HPDE6-E6E7 (cell line): ENCODE measurements around the gene PRF1.

Experiments used
- DNase-seq: peaks from one replicate; pipeline ENCODE4 v3.0.0; 2011; ENCODE audit warnings: missing footprints; ENCODE audit errors: extremely low spot score

The PRF1 gene

GRCh38 chr10:70561070-70561469 is 41.5 kb downstream of the PRF1 start:
- no peak for DNase-seq

GRCh38 chr10:70560511-70560941 is 42.0 kb downstream of the PRF1 start:
- no peak for DNase-seq

GRCh38 chr10:70559861-70560260 is 42.7 kb downstream of the PRF1 start:
- no peak for DNase-seq

- peak; percentile 54 for DNase-seq
Observed at GRCh38 chr10:70558871-70559810, 43.4 kb downstream of the PRF1 start.

GRCh38 chr10:70558295-70558694 is 44.2 kb downstream of the PRF1 start:
- DNase-seq: no peak

- DNase-seq: no peak
Observed at GRCh38 chr10:70557876-70558275, 44.7 kb downstream of the PRF1 start.

- no peak for DNase-seq
Observed at GRCh38 chr10:70557086-70557845, 45.3 kb downstream of the PRF1 start.

- no peak for DNase-seq
Observed at GRCh38 chr10:70555371-70555770, 47.2 kb downstream of the PRF1 start.

- no peak for DNase-seq
Observed at GRCh38 chr10:70552586-70552985, 50.0 kb downstream of the PRF1 start.

GRCh38 chr10:70551971-70552422 is 50.5 kb downstream of the PRF1 start:
- DNase-seq: no peak

GRCh38 chr10:70551466-70551865 is 51.1 kb downstream of the PRF1 start:
- no peak for DNase-seq

- no peak for DNase-seq
Observed at GRCh38 chr10:70550459-70550858, 52.1 kb downstream of the PRF1 start.

GRCh38 chr10:70549962-70550458 is 52.5 kb downstream of the PRF1 start:
- DNase-seq: peak; percentile 52

- DNase-seq: no peak
Observed at GRCh38 chr10:70549351-70549961, 53.1 kb downstream of the PRF1 start.
